GM19397 (cell line): ENCODE results near the gene TCP11L1.
"Not testable (repeated sequence)": the region's sequence is repeated elsewhere in the genome, so short reads cannot be mapped to it uniquely, and the experiment has no call there.

Experiments
- ATAC-seq: cut with Tn5 transposase; IDR thresholded peaks from one replicate; pipeline ENCODE4 v1.9.1; 2021; ENCODE audit warnings: mild to moderate bottlenecking, moderate library complexity; ENCODE audit not compliant: unreplicated experiment

The TCP11L1 gene

GRCh38 chr11:33064866-33065265 is 25.5 kb downstream of the TCP11L1 start:
- no peak for ATAC-seq

DNA sequence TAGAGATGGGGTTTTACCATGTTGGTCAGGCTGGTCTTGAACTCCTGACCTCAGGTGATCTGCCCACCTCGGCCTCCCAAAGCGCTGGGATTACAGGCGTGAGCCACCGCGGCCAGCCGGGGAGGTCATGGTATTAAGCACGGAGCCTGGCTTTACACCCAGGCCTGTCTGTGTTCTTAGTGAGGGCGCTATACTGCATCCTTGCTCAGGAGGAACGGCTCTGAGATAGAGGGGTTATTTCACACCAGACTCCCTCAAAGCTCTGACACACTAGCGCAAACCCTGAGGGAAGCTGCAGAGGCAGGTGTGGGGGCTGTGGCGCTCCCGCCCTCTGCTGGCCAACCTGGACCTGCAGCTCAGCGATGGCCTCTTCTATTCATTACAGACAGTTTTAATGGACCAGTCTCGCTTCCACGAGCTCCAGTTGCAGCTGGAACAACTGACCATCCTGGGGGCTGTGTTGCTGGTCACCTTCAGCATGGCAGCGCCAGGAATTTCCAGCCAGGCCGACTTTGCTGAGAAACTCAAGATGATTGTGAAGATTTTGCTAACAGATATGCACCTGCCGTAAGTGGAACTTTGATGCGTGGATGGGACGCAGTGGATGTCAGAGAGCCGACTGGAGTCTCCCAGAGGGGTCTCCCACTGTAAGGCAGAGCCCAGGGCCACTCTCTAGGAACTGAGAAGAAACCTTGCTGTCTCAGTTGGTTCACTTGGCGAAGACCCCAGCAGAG is 26.2 kb downstream of the TCP11L1 start:
- no peak for ATAC-seq

GRCh38 chr11:33067294-33067693 is 27.9 kb downstream of the TCP11L1 start:
- no peak for ATAC-seq

- no peak for ATAC-seq
Observed at GRCh38 chr11:33068611-33069340, 29.4 kb downstream of the TCP11L1 start.

DNA sequence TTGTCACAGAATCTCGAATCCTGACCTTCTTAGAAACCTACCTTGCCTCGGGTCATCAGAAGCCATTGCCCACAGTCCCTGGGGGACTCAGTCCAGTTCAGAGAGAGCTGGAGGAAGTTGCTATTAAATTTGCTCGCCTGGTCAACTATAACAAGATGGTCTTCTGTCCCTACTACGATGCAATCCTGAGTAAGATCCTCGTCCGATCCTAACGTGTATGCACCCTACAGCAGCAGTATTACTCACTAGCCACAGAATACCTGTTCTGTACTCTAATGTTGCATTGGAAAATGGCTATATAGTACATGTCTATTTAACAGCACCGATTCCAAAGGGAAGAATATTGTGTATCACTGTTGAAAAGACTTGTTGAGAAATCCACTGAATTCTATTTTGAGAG is 33.1 kb downstream of the TCP11L1 start:
- no peak for ATAC-seq

GRCh38 chr11:33083918-33084317 is 44.5 kb downstream of the TCP11L1 start:
- ATAC-seq, result no peak

DNA sequence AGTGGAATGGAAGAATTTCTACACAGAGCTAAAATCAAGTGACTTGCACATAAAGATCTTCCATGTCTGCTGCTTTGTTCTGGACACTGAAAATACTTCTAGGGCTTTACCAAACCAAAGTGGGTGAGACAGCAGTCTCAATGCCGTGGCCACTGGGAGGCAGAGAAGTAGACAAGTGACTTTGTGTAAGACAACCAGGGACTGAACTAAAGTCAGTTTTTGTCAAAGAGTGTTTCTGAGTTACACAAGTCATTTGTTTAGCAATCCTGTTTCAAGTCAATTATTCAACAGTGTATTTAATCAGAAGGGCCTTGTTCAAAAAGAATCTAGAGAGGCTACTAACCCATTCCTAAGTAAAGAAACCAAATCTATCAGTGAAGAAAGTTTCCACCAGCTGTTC is 46.6 kb downstream of the TCP11L1 start:
- ATAC-seq, result no peak

GRCh38 chr11:33089776-33090175 is 50.4 kb downstream of the TCP11L1 start:
- ATAC-seq, result no peak

- ATAC-seq, result no peak
Observed at GRCh38 chr11:33094157-33094556, 54.8 kb downstream of the TCP11L1 start.

- ATAC-seq, result no peak
Observed at GRCh38 chr11:33103836-33104235, 64.5 kb downstream of the TCP11L1 start.

DNA sequence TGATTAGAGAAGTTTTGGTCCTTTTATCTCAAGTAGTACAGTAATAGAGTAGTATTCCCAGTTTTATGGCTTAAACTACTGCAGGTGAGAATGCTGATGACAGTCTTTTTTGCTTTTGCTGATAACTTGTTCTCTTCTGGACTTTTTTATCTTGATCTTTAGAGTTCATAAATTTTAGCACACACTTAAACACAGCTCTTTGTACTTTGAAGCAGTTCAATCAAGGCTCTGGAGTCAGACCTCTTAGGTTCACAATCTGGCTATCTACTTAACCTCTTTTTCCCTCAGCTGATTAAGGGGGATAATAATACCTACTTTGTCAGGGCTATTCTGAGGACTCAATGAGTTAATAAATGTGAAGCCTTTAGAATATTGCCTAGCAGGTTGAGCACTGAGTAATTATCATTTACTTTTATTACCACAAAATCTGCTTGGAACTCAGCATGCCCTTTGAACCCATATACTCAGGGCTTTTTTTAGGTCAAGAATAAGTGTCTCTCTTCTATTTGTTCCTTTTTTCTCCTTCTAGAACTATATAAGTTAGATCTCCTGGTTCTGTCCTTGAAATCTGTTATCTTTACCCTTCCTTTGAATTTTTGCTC is 70.0 kb downstream of the TCP11L1 start:
- no peak for ATAC-seq

- no peak for ATAC-seq
Observed at GRCh38 chr11:33110083-33110482, 70.7 kb downstream of the TCP11L1 start.

DNA sequence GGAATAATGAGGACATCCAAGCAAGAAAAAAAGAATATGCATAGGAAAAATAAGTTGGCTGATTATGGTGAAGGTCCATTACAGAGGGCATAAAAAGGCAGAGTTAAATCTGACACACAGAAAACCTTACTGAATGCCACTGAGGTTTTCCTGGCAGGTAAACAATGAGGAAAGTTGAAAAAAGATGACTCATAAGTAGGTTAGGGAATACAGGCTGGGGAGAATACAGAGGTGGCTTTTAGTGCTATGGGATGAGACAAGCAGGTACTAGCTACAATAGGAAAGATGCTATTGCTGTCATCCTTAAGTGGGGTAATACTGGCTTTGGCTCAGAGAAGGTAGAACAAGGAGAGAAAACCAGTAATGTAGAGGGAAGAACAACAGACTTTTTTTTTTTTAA is 77.2 kb downstream of the TCP11L1 start:
- ATAC-seq, result no peak

DNA sequence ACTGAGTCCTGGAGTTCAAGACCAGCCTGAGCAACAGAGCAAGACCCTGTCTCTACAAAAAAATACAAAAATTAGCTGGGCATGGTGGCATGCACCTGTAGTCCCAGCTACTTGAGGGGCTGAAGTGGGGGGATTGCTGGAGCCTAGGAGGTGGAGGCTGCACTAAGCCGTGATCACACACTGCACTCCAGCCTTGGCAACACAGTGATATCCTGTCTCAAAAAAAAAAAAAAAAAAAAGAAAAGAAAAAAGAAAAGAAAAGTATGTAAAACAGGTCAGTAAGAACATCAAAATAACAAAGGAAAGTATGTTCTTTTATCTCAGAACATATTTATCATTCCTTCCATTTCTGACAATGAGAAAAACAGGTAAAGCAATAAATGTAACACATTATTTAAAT is 83.3 kb downstream of the TCP11L1 start:
- not testable (repeated sequence) for ATAC-seq
